AG04450 (cell line): Measurements from ENCODE around the gene MTG1. TPM values are rescaled to one million over a fixed set of nuclear protein-coding genes. Genes with fewer than 3 reads are reported as not detected.

Source experiments
- CTCF ChIA-PET: fragments of 300-600, 350-600 bp; formaldehyde crosslinking; extraction: SDS; loops from one replicate; lab custom pipeline; 2022; ENCODE audit warnings: antibody characterized with exemption, inconsistent platforms; lab: Charles Lee
- POLR2A ChIA-PET: fragments of 350-600 bp; formaldehyde crosslinking; extraction: SDS; loops from one replicate; lab custom pipeline; 2021; ENCODE audit warnings: antibody characterized with exemption, inconsistent platforms; lab: Yijun Ruan, JAX
- DNase-seq: peaks from one replicate; pipeline ENCODE4 v3.0.0-alpha.2; 2011; ENCODE audit warnings: low read depth, low spot score
- H3K27ac ChIP-seq: one replicate; pipeline ENCODE4 v1.5.1; 2012; ENCODE audit warnings: low read depth, low read length, control low read depth
- H3K27me3 ChIP-seq: one replicate; pipeline ENCODE4 v1.6.0; 2012; ENCODE audit warnings: low read length; ENCODE audit not compliant: control insufficient read depth, insufficient read depth
- H3K4me3 ChIP-seq: 2 replicates; pipeline ENCODE4 v1.5.1; 2011; ENCODE audit warnings: mild to moderate bottlenecking, low read depth, low read length, control low read depth
- H3K9me3 ChIP-seq: 2 replicates; pipeline ENCODE4 v1.5.1; 2012; ENCODE audit warnings: low read length; ENCODE audit not compliant: control insufficient read depth, insufficient read depth
- CTCF ChIP-seq: IDR thresholded peaks from 2 replicates; pipeline ENCODE4 v1.5.1; 2011; ENCODE audit warnings: low read depth, low read length, control low read depth, inconsistent platforms
- polyA plus RNA-seq: library from polyadenylated mRNA; depleted of rRNA; stranded (reverse); fragments of >200 nt; gene quantifications from 2 replicates; pipeline ENCODE4 v1.2.3, GENCODE V29; 2011

The MTG1 gene
- polyA plus RNA-seq, 1 experiment = 36.1 TPM

DNA sequence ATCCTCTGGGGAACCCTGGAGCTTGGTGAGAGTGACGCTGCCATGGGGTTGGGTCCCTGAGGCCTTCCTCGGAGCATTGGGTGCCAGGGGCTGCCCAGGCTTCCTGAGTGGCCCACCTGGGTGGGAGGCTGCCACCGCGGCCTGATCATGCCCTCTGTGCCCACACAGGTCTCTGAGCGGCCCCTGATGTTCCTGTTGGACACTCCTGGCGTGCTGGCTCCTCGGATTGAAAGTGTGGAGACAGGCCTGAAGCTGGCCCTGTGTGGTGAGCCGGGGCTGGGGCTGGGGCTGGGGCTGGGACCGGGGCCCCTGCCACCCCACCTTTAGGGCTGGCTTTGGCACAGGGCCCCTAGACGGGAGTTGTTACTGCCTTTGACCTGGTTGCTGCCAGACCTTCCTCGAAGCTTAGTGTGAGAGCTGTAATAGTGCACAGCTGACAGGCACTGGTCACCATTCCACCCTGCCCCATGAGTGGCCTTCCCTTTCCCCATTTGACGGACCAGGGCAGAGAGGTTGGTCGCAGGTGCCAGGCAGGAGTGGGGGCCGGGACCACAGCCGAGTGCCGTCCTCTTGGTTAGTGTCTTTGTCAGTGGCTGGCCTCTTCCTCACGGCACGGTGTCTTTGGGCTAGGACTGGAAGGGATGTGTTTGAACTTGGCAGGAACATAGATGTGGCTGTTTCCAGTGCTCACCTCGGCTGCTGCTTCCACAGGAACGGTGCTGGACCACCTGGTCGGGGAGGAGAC is 8.2 kb downstream of the MTG1 start:
- H3K27ac ChIP-seq = no peak overlapping the region
- no peak overlapping the region for H3K4me3 ChIP-seq
- TF ChIP-seq CTCF = no peak
- no peak for DNase-seq
- ChIA-PET POLR2A (interaction anchor here (0.6 kb wide), 2 partner anchors 19 to 57 kb away, joined by 3 to 4 read pairs; no protein-coding TSS in a partner anchor), CTCF (no interaction called here)
- H3K9me3 ChIP-seq = no peaks in the 10 kb centered on the region; the same call in 1 of the 2 replicates
- H3K27me3 ChIP-seq = no peaks in the 10 kb centered on the region

- POLR2A ChIA-PET = no interaction called here
These were observed 9.4 kb downstream of the MTG1 start for GRCh38 chr10:133403359-133403758.

DNA sequence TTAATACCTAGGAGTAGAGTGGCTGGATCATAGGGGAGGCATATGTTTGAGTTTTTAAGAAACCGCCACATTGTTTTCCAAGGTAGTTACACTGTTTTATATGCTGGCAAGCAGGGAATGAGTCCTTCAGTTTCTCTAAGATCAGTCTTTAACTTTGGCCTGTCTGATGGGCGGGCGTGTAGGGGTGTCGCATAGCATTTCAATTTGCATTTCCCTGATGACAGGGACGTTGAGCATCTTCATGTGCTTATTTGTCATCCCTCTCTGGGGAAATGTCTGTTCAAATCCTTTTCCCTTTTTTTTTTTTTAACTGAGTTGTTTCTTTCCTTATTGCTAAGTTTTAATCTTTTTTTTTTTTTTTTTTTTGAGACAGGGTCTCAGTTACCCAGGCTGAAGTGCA is 9.8 kb downstream of the MTG1 start:
- Histone ChIP-seq H3K9me3 (no peaks in the 10 kb centered on the region; the same call in 1 of the 2 replicates), H3K27me3 (no peaks in the 10 kb centered on the region), H3K4me3 (no peak overlapping the region), H3K27ac (no peak overlapping the region)
- no peak for DNase-seq
- ChIA-PET POLR2A (no interaction called here), CTCF (interaction anchor here (1.3 kb wide), 1 partner anchor 74 kb away, joined by 5 read pairs; no protein-coding TSS in a partner anchor)
- no peak for TF ChIP-seq CTCF

More at GRCh38 chr10:133403359-133403758, 9.4 kb downstream of the MTG1 start:
- H3K27me3 ChIP-seq = no peaks in the 10 kb centered on the region
- no peak for TF ChIP-seq CTCF
- H3K9me3 ChIP-seq = no peaks in the 10 kb centered on the region; the same call in 1 of the 2 replicates
- H3K4me3 ChIP-seq = no peak overlapping the region
- CTCF ChIA-PET = no interaction called here
- H3K27ac ChIP-seq = no peak overlapping the region
- DNase-seq = no peak

GRCh38 chr10:133405272-133405671 is 11.3 kb downstream of the MTG1 start:
- ChIA-PET POLR2A (no interaction called here), CTCF (interaction anchor here (0.7 kb wide), 1 partner anchor 76 kb away, joined by 3 read pairs; no protein-coding TSS in a partner anchor)
- DNase-seq = no peak
- Histone ChIP-seq H3K27me3 (no peaks in the 10 kb centered on the region), H3K4me3 (no peak overlapping the region), H3K27ac (no peak overlapping the region), H3K9me3 (peaks cover 3% of the 10 kb centered on the region)
- TF ChIP-seq CTCF = no peak

DNA sequence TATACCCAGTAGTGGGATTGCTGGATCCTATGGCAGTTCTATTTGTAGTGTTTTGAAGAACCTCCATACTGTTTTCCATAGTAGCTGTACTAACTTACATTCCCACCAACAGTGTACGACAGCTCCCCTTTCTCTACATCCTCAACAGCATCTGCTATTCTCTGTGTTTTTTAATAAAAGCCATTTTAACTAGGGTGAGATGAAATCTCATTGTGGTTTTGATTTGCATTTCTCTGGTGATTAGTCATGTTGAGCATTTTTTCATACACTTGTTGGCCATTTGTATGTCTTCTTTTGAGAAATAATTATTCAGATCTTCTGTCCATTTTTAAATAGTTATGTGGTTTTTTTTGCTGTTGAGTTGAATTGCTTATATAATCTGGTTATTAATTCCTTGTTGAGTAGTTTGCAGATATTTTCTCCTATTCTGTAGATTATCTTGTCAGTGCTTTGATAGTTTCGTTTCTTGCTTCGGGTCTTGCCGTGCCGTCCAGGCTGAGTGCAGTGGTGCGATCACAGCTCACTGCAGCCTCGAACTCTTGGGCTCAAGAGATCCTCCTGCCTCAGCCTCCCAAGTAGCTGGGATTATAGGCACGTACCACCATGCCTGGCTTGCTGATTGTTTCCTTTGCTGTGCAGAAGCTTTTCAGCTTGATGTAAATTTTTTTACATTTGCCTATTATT is 12.0 kb downstream of the MTG1 start:
- no peak overlapping the region for H3K27ac ChIP-seq
- ChIA-PET CTCF (interaction anchor here (0.7 kb wide), 1 partner anchor 77 kb away, joined by 3 read pairs; no protein-coding TSS in a partner anchor), POLR2A (no interaction called here)
- H3K4me3 ChIP-seq = no peak overlapping the region
- no peak for TF ChIP-seq CTCF
- no peaks in the 10 kb centered on the region for H3K27me3 ChIP-seq
- DNase-seq = no peak
- H3K9me3 ChIP-seq = peaks cover 5% of the 10 kb centered on the region
